ENCODE data around the gene HNRNPF.
"Not testable (repeated sequence)": the region's sequence is repeated elsewhere in the genome, so short reads cannot be mapped to it uniquely, and the experiment has no call there.

HNRNPF gene

DNA sequence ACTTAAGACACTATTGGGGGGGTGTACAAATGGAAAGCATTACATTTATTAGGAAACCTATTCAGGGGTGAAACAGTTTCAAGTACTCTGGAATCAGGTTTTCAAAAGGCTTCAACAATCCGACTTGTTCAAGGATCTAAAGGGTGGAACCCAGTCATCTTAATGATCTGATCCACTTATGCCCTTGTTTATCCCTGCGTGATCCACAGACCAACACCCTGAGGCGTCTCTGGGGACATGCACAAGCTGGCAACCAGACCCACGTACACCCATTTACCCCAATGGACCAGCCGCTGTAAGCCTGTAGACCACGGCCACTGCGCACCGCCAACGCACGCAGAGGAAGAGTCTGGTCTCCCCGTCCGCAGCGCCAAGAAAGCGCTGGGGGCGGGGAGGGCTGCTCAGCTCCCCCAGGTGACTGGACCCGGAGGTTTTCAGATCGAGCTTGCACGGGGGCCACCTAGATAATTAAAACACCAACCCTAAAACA lies 13.4 kb downstream of the HNRNPF start:
- DNase-seq: no peak

DNA sequence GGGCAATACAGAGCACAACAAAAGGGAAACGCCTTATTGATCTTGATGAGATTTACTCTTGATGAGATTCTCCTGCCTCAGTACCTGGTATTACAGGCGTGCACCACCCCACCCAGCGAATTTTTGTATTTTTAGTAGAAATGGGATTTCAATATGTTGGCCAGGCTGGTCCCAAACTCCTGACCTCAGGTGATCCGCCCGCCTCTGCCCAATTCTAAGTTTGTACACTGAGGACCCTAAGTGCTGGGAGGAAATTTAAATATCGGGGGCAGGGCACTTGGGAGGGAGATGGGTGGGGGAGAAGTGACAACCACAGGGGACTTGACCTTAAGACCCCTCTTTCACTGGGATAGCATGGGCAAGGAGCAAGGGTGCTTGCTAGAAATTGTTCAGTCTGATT lies 14.1 kb downstream of the HNRNPF start:
- no peak for DNase-seq

DNA sequence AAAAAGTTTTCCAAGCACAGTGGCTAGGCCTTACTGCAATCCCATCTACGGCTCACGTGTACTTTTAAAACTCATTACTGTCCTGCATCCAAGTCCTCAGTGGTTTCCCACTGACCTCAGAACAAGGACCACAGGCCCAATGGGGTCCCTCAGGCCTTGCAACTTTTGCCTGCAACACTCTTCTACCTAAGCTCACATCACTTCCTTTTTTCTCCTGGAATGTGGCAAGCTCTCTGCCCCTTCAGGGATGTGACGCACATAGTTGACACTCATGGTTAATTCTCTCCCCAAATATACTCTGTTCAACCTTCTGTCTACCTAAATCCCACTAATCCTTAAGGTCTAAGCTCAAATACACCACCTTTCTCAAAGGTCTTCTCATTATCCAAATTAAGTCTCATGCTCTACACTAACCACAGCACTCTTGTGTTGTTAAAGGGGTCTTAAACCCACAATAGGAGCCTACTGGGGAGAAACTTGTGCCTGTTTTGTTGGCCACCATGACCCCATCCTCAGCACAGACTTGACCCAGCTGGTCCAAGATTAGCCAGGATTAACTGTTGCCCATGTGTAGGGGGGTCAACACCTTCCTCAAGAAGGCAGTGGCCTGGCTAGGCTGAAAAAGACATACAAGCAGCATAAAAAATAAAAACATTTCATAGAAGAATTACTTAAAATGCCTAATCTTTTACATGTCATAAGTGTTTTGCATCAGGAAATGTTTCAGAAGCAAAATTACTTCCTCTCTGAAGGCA lies 15.2 kb downstream of the HNRNPF start:
- DNase-seq: no peak

DNA sequence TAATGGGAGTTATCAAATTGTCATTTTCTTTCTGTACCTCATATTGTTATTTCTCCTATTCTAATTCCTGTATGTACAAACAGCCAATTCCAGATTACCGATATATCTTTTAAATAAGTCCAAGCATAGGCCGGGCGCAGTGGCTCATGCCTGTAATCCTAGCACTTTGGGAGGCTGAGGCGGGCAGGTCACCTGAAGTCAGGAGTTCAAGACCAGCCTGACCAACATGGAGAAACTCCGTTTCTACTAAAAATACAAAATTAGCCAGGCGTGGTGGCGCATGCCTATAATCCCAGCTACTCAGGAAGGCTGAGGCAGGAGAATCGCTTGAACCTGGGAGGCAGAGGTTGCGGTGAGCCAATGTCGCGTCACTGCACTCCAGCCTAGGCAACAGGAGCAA lies 15.8 kb downstream of the HNRNPF start:
- DNase-seq: not testable (repeated sequence)

DNA sequence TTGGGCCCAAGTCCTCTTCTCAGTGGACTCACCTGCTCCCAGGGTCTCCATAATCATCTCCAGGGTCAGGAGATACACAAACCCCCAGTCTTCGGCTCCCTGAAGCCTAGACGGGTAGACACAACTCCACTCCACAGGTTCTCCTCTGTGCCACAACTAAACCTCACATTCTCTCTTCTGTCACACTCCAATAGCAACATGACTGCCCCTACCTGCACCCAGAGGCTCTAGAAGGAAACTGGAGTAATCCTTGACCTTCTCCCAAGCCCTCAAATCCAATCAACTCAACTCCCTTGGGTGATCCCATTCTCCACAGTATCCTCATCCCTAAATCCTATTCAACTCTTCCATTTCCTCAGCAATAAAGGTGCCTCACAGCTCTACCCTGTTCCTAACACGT lies 16.2 kb downstream of the HNRNPF start:
- DNase-seq: no peak

DNA sequence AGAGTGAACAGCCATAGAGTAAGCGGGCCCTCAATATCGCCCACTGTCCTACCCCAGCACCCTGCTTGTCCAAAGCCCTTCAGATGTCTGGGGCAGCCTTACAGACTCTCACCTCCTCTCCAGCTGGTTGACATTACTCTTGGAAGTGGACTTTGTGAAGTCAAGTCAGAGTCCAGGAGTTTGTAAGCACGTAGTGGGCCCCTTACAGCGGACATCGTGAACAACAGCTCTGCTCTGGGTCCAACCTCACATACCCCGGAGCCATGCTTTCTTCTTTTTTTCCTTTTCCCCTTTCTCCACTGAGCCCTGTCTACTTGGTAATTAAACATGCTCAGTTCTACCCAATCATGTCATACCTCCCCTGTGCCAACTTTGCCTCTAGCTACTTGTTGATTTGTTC lies 17.5 kb downstream of the HNRNPF start:
- DNase-seq: no peak

DNA sequence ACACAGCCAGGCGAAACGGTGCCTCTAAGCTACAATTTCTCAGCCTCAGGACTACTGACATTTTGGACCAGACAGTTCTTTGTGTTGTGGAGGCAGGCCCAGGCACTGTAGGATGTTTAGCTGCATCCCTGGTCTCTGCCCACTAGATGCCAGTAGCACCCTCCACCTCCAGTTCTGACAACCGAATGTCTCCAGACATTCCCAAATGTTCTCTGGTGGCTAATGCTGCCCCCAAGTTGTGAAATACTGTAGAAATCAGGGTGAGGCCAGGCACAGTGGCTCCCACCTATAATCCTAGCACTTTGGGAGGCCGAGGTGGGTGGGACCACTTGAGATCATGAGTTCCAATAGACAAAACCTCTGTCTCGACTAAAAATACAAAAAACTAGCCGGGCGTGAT lies 18.2 kb downstream of the HNRNPF start:
- no peak for DNase-seq

DNA sequence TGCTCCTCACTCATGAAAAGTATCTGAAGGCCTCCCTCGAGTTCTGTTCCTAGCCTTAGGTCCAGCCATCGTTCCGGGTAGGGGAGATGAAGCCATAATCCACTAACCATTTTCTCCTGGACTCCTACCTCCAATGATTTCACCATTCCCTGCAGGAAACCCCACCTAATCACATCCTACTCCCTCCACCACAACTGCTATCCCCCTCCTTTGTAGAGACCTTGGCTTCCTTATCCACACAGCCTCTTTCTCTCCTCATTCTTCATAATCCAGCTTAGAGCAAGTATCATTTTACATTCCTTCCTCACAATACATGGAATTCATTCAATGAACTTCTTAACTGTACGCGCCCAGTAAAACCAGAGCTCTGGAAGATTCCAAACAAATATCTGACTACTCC lies 18.7 kb downstream of the HNRNPF start:
- DNase-seq: no peak

DNA sequence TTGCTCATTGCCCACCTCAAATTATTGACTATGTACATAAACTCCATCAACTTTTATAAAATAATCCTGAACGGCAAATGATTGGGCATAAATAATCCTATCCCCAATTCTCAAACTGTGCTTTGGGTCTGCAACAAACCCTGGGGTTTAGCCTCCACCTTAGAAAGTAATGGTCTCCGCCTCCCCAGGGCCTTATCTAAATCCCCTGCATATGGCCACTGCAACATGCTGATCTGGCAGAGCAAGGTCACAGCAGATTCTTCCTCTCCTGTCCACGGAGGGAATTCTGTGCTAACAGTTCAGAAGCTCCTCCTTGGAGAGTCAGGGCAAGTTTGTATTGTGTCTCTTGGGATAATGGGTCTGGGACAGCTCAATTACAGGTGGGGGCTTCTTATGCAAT lies 19.1 kb downstream of the HNRNPF start:
- no peak for DNase-seq

DNA sequence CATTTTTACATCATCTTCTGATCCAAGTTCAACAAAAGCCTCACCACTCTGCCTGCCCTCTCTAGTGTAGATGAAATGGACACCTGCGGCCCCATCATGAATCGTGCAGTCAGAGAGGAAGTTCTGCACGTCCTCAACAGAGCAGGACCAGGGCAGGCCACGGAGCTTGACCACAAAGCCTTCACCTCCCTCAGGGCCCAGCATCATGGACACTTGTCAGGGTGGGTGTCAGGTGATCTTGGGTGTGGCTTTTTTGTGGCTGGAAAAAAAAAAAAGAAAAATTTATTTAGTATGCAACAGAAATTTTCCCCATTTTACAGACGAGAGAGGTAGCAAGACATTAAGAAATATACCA lies 21.3 kb downstream of the HNRNPF start:
- DNase-seq: no peak

DNA sequence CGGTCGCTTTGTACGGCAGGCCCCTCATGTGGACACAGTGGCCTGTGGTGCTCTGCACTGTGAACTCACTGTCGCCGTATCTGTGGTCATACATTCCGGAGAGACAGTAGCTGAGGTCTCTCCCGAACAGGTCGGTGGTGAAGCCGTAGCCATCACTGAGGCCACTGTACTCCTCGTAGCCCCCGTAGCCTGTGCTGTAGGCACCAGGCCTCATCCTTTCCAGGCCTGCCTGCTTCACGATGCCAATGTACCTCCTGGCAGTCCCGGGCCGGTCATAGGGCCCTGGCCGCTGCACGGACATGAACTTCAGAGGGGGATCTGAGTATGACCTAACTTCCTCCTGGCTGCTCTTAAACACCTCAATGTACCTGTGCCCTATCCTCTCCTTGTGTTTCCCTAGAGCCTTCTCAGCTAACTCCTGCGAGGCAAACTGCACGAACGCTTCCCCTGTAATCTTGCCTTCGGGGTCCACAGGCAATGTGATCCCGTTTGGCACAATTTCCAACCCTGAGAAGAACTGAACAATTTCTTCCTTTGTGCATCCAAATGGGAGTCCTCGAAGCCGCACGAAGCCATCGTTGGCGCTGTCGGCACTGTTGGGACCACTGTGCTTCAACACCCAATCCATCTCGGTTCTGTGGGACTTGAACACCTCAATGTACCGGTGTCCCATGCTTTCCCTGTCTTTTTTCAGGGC lies 21.9 kb downstream of the HNRNPF start:
- no peak for DNase-seq

DNA sequence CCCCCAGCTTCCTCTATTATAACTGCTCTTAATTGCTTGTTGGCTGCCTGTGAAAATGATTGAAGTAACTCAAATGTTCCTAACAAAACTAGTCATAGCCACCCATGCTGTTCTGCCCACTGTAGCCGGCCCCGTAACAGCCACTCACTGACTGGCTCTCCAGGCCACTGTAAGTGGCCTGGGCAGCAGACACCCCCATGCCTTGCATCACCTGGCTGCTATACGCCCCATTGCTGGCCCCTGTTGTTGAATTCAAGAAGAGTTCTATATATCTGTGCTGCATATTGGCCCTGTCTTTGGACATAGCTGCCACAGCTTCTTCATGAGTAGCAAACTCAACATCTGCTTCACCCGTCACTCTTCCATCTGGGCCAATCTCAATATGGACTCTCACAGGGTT lies 22.4 kb downstream of the HNRNPF start:
- no peak for DNase-seq

DNA sequence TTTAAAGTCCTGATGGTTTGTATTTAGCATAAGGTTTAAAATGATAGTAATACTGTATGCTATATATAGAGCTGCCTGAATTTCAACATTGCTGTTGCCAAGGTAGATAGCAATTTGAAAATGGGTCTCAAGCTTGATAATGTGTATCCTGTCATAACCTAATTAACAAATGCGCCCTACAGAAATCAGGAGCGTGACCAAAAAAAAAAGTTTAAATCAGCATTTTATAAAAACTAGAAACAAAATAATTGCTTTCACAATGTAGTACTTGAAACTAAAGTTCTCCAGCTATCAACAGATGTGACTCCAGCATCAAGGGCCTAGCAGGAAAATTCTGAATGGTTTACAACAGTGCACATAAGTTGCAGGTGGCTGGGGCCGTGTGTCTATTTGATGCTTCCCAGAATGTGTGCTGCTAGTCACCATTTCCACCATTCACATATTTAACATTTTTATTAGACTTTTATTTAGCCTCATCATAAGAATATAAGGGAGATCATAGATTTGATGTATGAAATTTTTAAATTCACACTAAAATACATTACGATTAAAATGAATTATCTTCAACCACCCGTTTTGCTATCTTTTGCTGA lies 23.5 kb downstream of the HNRNPF start:
- DNase-seq: no peak

DNA sequence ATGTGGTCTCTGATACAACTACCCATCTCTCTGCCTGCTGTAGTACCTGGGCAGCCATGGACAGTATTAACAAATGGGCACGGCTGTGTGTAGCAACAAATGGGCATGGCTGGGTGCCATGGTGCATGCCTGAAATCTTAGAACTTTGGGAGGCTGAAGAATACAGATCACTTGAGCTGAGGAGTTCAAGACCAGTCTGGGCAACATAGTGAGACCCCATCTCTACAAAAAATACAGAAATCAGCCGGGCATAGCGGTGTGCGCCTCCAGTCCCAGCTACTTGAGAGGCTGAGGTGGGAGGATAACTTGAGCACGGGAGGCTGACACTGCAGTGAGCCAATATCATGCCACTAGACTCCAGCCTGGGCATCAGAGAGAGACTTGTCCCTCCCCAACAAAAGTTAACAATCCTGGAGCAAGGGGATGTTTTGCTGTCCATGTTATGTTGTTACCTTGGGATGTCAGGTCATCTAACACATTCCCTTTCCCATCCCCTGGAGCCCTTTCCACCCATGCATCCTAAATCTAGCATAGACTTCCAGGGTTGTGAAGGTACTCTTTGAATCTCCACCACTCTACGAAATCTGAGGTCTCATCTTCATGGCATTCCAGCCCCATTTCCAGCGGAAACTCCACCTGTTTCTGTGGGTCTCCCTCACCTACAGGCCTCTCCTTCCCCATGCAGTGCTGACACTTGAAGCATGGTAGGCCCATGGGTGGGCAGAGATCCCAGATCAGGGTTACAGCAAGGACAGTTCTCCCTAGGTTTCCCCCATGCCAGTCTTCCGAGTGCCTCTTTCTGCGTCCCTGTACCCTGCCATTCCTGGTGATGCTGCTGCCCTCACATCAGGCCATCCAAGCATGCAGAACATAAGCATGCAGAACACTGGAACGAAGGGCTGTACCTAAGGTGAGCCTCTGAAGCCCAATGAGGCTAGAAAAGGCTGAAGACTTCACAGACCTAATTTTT lies 24.4 kb downstream of the HNRNPF start:
- no peak for DNase-seq

DNA sequence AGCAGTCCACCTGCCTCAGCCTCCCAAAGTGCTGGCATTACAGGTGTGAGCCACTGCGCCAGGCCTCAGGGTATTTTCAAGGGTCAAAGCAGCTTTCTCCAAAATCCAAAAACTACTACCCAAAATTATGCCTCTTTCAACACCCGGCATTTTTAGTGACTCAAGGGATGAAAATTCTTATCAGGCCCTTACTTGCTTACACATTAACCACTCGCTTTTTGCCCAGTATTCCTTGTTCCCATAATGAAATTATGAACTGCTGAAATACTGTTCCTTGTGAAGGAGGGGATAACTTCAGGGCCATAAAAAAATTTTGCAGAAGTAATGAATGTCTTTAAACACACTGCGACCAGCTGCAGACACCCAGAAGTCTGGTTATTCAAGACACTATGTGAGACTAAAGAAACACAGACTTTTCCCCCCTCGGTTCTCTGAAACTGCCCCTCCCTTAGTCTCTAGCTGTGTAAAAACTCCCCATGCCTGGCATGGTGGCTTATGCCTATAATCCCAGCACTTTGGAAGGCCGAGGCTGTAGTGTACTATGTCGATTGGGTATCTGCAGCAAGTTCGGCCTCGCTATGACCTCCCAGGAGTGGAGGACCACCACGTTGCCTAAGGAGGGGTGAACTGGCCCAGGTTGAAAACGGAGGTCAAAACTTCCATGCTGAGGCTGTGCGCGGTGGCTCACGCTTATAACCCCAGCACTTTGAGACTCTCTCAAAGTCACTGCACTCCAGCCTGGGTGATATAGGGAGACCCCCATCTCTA lies 25.6 kb downstream of the HNRNPF start:
- no peak for DNase-seq

DNA sequence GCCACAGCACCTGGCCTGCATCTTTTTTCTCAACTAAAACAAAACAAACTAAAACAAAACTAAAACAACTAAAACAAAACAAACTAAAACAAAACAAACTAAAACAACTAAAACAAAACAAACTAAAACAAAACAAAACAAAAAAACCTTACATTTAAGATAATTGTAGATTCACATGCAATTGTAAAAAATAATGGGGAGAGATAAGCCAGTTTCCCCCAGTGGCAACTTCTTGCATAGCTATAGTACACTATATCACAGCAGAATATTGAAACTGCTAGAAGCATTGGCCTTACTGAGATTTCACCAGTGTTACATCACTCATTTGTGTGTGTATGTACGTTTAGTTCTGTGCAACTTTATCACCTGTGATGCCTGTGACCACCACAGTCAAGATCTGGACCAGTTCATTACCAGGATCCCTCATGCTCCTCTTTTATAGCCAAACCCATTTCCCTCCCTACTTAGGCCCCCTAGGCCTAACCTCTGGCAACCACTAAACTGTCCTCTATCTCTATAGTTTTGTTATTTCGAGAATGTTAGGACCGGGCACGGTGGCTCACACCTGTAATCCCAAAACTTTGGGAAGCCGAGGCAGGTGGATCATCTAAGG lies 28.3 kb downstream of the HNRNPF start:
- DNase-seq: no peak

DNA sequence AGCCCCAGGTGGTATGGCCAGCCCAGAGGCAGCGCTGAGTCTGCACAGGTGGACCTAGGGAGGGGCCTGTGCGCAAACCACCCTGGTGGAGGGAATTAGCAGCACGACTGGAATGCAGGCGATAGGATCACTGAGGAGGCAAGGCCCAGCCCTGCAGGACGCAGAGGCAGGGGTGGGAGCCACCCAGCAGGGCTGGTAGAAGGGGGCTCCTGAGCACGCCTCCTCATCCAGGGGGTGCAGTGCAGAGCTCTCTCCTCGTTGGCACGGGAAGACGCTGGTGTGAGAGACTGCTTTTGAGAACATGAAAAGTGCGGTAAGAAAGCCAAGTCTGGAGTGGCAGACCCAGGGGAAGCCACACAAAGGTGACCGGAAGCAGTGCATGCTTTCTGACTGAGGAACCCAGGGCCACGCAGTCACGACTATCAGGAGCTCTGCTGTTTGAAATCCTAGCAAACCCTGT lies 31.5 kb downstream of the HNRNPF start:
- no peak for DNase-seq

DNA sequence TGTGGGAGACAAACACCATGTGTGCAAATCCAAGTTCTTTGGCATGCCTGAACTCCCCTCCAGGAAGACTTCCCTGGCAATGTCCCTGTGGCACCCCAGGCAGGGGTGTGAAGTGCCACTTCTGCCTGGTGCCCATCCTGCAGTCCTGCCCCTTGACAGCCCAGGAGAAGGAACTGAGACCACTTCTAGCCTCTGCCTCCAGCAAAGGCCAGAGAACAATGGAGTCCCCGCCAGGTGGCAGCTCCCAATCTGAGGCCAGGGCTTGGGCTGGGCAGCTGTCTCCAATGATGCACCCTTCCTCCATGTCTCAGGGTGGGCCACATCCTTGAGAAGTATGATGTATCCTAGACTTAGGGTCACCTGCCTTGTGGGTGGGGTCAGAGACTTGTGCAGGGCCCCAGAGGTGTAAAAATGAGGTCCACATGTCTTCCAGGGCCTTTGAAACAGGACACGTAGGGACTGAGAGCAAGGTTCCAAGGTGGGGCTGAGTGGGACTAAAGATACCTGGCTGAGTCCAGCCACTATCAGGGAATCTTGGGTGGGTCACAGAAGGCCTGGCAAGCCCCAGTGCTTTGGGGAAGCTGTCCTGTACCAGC lies 32.1 kb downstream of the HNRNPF start:
- DNase-seq: no peak

DNA sequence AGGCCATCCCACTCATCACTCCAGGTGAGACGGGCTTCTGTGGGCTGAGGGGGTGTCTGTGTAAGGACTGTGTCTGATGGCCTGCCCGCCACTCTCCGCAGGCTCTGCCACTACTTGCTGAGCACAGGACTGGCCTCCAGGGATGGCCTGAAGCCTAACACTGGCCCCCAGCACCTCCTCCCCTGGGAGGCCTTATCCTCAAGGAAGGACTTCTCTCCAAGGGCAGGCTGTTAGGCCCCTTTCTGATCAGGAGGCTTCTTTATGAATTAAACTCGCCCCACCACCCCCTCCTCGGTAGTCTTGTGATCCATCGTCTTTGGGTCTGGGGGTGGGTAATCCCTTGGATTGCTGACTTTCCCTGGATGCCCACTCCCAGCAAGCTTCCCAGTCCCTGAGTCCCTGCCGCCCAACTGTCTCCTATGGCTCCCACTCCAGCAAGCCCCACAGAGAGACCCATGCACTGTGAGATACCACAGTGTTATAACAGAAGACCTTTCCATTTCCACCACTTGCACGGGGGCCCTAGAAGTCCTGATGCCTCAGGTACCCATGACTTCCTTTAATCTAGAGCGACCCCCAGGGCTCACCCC lies 32.8 kb downstream of the HNRNPF start:
- no peak for DNase-seq

DNA sequence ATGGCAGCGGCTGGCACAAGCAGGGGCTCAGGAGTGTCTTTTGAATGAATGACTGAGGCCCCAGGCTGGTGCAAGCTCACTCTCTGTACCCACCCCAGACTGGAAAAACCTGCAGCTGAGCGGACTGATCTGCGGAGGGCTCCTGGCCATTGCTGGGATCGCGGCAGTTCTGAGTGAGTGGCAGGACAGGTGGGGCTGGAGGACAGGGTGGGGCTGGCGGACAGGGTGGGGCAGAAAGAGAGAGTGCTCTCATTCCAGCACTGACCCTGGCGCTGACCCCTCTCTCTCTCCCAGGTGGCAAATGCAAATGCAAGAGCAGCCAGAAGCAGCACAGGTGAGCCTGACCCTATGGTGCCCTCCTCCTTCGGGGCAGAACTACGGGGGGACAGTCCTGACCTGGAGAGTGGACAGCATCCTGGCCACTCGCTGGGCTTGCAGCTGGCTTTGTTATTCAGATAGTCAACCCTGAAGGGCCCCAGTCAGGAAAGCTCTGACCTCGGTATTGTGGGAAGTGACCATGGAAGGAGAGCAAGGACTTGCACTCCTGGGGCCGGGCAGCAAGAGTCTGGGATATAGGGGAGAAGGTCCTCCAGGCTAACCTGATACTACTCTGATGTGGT lies 33.5 kb downstream of the HNRNPF start:
- no peak for DNase-seq
